Stomach smooth muscle (tissue), 2 donors: ENCODE data around the gene ADD2.
"Not testable (repeated sequence)": the region's sequence is repeated elsewhere in the genome, so short reads cannot be mapped to it uniquely, and the experiment has no call there.

Experiments used
- H3K27ac ChIP-seq: one replicate; pipeline ENCODE4 v1.7.0; 2013; ENCODE audit warnings: mild to moderate bottlenecking, low read length, inconsistent platforms
- H3K27me3 ChIP-seq, 2 donors: one replicate each; pipeline ENCODE4 v1.7.0; 2013; ENCODE audit warnings: low read length in 2 of 2; ENCODE audit not compliant: insufficient read depth in 2 of 2, control insufficient read depth in 1 of 2
- H3K36me3 ChIP-seq, 2 donors: one replicate each; pipeline ENCODE4 v1.7.0; 2013; ENCODE audit warnings: low read length in 2 of 2; ENCODE audit not compliant: control insufficient read depth in 2 of 2, insufficient read depth in 2 of 2
- H3K4me1 ChIP-seq: one replicate; pipeline ENCODE4 v1.7.0; 2013; ENCODE audit warnings: low read length; ENCODE audit not compliant: control insufficient read depth, insufficient read depth
- H3K4me3 ChIP-seq, 2 donors: one replicate each; pipeline ENCODE4 v1.7.0; 2013; ENCODE audit warnings: low read length in 2 of 2
- H3K9ac ChIP-seq, 2 donors: one replicate each; pipeline ENCODE4 v1.7.0; 2013; ENCODE audit warnings: low read length in 2 of 2, mild to moderate bottlenecking in 1 of 2
- H3K9me3 ChIP-seq, 2 donors: one replicate each; pipeline ENCODE4 v1.7.0; 2013; ENCODE audit warnings: low read length in 2 of 2; ENCODE audit not compliant: control insufficient read depth in 2 of 2
- donor health status: healthy.
- donor health status: Pancreatic carcinoma.

The ADD2 gene

GRCh38 chr2:70655211-70655610 is 112.8 kb downstream of the ADD2 start:
- not testable (repeated sequence) for H3K9ac ChIP-seq, H3K36me3 ChIP-seq, H3K9me3 ChIP-seq, H3K27ac ChIP-seq, H3K4me3 ChIP-seq, H3K4me1 ChIP-seq
- H3K27me3 ChIP-seq = peaks cover 11 to 12% of the 10 kb centered on the region in 2 donors

GRCh38 chr2:70651727-70652126 is 116.3 kb downstream of the ADD2 start:
- H3K9me3 ChIP-seq = no peaks in the 10 kb centered on the region
- no peaks in the 10 kb centered on the region for H3K36me3 ChIP-seq
- no peak overlapping the region for H3K9ac ChIP-seq
- H3K27ac ChIP-seq = no peak overlapping the region
- H3K27me3 ChIP-seq = peaks cover 8 to 11% of the 10 kb centered on the region in 2 donors
- no peak overlapping the region for H3K4me3 ChIP-seq
- H3K4me1 ChIP-seq = no peaks in the 10 kb centered on the region

DNA sequence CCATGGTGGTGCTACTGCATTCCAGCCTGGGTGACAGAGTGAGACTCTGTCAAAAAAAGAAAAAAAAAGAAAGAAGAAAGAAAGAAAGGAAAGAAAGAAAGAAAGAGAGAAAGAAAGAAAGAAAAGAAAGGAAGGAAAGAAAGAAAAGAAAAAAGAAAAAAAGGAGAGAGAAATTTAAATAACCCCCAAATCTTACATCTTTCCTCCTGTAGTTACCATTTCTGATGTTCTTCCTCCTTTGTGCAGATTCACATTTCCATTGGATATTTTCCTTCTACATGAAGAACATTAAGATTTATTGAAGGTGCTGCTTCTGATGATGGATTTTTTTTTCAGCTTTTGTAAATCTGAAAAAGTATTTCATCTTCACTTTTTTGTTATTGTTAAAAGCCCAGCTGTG is 117.0 kb downstream of the ADD2 start:
- Histone ChIP-seq H3K27me3 (peaks cover 6 to 8% of the 10 kb centered on the region in 2 donors), H3K4me3 (no peak overlapping the region), H3K36me3 (no peaks in the 10 kb centered on the region), H3K27ac (no peak overlapping the region), H3K9me3 (no peaks in the 10 kb centered on the region), H3K9ac (no peak overlapping the region), H3K4me1 (no peaks in the 10 kb centered on the region)

- Histone ChIP-seq H3K27ac (no peak overlapping the region), H3K9me3 (no peaks in the 10 kb centered on the region), H3K4me3 (no peak overlapping the region), H3K36me3 (no peaks in the 10 kb centered on the region), H3K4me1 (no peaks in the 10 kb centered on the region), H3K9ac (no peak overlapping the region), H3K27me3 (peaks cover 0 to 2% of the 10 kb centered on the region in 2 donors)
Observed at GRCh38 chr2:70648961-70649360, 119.0 kb downstream of the ADD2 start.

GRCh38 chr2:70647873-70648481 is 120.0 kb downstream of the ADD2 start:
- H3K27me3 ChIP-seq = peaks cover 0 to 3% of the 10 kb centered on the region in 2 donors

DNA sequence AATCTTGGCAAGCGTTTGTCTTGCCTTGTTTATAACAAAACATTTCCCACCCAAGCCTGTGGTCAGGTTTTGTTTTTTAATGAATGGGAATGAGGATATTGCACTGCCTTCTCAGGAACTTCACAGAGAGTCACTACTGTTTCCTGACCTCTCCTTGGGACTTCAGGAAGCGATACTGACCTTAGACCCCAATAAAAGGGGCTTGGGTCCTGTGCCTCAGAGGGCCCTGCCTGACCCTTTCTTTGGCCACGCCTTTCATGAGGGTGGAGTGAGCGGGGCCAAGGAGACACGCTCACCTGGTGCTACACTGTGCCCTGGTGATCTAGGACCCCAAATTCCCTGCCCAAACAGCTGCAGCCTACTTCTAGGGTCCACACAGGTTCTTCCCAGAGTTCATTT is 121.6 kb downstream of the ADD2 start:
- H3K27me3 ChIP-seq = peaks cover 0 to 4% of the 10 kb centered on the region in 2 donors
- H3K4me1 ChIP-seq = no peaks in the 10 kb centered on the region
- H3K9me3 ChIP-seq = no peaks in the 10 kb centered on the region
- no peak overlapping the region for H3K9ac ChIP-seq
- H3K36me3 ChIP-seq = no peaks in the 10 kb centered on the region
- no peak overlapping the region for H3K4me3 ChIP-seq
- no peak overlapping the region for H3K27ac ChIP-seq

More at GRCh38 chr2:70647873-70648481, 120.0 kb downstream of the ADD2 start:
- no peak overlapping the region for H3K27ac ChIP-seq
- no peaks in the 10 kb centered on the region for H3K36me3 ChIP-seq
- H3K9me3 ChIP-seq = no peaks in the 10 kb centered on the region
- no peaks in the 10 kb centered on the region for H3K4me1 ChIP-seq
- no peak overlapping the region for H3K9ac ChIP-seq
- H3K4me3 ChIP-seq = no peak overlapping the region

DNA sequence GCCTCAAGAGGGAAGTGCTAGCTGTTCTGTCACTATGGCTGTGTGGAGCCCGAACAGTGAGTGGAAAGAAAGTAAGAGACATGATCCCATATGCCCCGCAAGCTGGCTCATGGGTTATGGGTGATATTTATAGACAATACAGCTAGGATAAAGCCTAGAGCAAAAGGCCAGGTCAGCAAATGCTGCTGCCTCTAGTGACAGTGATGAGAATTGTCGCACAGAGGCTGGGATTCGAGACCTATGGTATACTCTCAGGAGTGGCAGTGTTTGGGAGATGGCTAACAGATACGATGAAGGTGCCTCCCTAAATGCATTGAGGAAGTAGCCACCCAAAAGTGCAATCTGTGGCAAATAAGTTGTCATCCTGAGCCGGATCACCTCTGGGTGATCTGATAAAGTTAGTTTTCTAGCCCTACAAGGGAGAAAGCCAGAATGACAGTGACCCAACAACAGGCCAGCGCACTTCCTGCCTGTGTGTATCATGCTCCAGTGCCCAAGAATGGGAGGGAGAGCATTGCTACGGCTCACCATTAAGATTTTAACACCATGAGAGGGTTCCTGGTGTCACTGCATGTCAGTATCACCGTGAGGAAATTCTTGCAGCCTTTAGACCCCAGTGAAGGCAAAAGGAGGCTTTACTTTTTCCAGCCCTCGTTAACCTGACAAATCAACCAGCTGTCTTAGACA is 122.1 kb downstream of the ADD2 start:
- peaks cover 3 to 4% of the 10 kb centered on the region in 2 donors for H3K27me3 ChIP-seq
- H3K4me1 ChIP-seq = no peaks in the 10 kb centered on the region
- no peak overlapping the region for H3K4me3 ChIP-seq
- no peak overlapping the region for H3K9ac ChIP-seq
- no peaks in the 10 kb centered on the region for H3K36me3 ChIP-seq
- no peak overlapping the region for H3K27ac ChIP-seq
- H3K9me3 ChIP-seq = no peaks in the 10 kb centered on the region

DNA sequence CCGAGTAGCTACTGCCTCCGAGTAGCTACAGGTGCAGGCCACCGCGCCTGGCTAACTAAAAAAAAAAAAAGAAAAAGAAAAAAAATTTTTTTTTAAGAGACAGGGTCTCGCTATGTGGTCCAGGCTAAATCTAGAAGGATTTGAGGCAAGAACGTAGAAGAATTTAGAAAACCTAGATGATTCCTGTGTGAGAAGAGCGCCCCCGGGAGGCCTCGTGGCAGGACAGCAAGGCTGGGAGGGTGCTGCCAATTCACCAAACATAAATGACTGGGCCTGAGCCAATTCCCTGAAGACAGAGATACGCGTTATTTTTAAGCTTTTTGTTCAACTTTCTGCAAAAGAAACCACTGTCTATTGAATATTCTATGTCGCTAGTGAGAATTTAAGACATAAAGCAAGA is 124.3 kb downstream of the ADD2 start:
- no peak overlapping the region for H3K9ac ChIP-seq
- no peaks in the 10 kb centered on the region for H3K36me3 ChIP-seq
- H3K27me3 ChIP-seq = peaks cover 4 to 11% of the 10 kb centered on the region in 2 donors
- H3K4me1 ChIP-seq = no peaks in the 10 kb centered on the region
- no peaks in the 10 kb centered on the region for H3K9me3 ChIP-seq
- H3K27ac ChIP-seq = no peak overlapping the region
- no peak overlapping the region for H3K4me3 ChIP-seq

DNA sequence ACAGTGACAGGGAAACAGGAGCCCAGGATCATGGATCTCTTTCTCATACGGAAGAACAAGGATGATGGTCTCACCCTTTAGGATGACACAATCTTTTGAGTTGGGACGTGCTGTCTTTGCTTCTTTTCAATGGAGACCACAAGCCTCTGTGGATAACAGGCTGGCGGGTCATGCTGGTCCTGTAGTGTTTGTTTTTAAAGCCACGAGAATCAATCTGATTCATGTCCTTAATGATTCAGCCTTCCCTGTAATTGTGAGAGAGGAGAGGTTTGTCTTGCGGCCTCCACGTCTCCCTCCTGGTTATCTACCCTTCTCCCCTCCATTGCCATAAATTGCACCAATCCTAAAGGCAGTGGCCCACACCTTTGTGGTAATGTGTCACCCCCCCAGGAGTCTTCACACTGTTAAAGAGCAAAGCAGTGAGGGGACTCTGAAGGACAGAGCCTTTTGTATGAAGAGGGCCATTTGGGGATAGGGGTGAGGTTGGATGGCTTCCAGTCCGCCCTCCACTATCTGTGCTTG is 126.7 kb downstream of the ADD2 start:
- Histone ChIP-seq H3K36me3 (no peaks in the 10 kb centered on the region), H3K4me3 (no peak overlapping the region), H3K27me3 (peaks cover 4 to 11% of the 10 kb centered on the region in 2 donors), H3K4me1 (no peaks in the 10 kb centered on the region), H3K9ac (no peak overlapping the region), H3K9me3 (no peaks in the 10 kb centered on the region), H3K27ac (no peak overlapping the region)

- Histone ChIP-seq H3K4me1 (no peaks in the 10 kb centered on the region), H3K27ac (no peak overlapping the region), H3K36me3 (no peaks in the 10 kb centered on the region), H3K9ac (no peak overlapping the region), H3K4me3 (no peak overlapping the region), H3K9me3 (no peaks in the 10 kb centered on the region), H3K27me3 (peaks cover 4 to 11% of the 10 kb centered on the region in 2 donors)
Observed at GRCh38 chr2:70639841-70640436, 128.1 kb downstream of the ADD2 start.

DNA sequence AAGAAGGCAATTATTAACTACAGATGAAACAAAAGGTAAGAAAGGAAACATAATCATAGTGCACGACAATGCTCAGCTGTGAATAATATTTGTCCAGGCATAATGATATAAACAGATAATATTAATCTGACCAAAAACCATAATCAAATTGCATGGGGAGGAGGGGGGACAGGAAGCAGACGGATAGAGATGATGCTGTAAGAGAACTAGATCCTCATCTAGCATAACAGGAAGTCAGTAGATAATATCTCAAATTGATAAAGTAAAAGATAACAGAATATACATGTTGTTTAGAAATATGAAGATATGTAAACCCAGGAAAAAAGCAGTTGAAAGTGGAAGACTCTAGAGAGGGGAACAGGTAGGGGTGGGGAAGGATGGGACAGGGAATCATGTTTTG is 129.4 kb downstream of the ADD2 start:
- H3K36me3 ChIP-seq = no peaks in the 10 kb centered on the region
- H3K27ac ChIP-seq = no peak overlapping the region
- no peak overlapping the region for H3K9ac ChIP-seq
- H3K9me3 ChIP-seq = no peaks in the 10 kb centered on the region
- no peaks in the 10 kb centered on the region for H3K4me1 ChIP-seq
- H3K4me3 ChIP-seq = no peak overlapping the region
- H3K27me3 ChIP-seq = peaks cover 4 to 11% of the 10 kb centered on the region in 2 donors
